GM12873 (cell line): Measurements from ENCODE around the gene GPRC6A.

Source experiments
- CTCF ChIP-seq: IDR thresholded peaks from 2 replicates; pipeline ENCODE4 v1.5.1; 2012; ENCODE audit warnings: low read depth, mild to moderate bottlenecking, moderate library complexity, low read length, control low read depth; ENCODE audit not compliant: insufficient read depth; ENCODE audit errors: missing control alignments

GPRC6A gene

GRCh38 chr6:116858060-116858459 is 29.2 kb upstream of the GPRC6A start:
- TF ChIP-seq CTCF, result no peak

GRCh38 chr6:116847227-116847626 is 18.3 kb upstream of the GPRC6A start:
- peak; percentile 15 for TF ChIP-seq CTCF

DNA sequence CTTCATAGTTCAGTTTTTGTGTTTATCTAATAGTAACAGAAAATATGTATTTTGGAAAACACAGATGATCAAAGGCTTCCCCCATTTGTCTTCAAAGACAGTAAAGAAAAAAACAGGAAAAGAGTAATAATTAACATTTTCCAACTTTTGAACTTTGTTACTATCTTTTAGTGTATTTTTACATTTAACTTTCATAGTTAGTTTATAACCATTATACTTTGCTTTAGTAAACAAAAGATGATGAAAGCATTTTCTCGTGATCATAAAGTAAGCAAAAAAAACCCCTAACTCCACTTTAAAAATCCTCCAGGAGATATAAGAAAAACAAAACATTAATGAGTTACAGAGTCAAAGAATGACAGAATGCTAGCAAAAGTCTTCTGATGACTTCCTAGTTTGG is 13.6 kb upstream of the GPRC6A start:
- no peak for TF ChIP-seq CTCF

GRCh38 chr6:116840091-116840490 is 11.2 kb upstream of the GPRC6A start:
- TF ChIP-seq CTCF, result no peak

GRCh38 chr6:116836606-116837342 is 7.9 kb upstream of the GPRC6A start:
- no peak for TF ChIP-seq CTCF

DNA sequence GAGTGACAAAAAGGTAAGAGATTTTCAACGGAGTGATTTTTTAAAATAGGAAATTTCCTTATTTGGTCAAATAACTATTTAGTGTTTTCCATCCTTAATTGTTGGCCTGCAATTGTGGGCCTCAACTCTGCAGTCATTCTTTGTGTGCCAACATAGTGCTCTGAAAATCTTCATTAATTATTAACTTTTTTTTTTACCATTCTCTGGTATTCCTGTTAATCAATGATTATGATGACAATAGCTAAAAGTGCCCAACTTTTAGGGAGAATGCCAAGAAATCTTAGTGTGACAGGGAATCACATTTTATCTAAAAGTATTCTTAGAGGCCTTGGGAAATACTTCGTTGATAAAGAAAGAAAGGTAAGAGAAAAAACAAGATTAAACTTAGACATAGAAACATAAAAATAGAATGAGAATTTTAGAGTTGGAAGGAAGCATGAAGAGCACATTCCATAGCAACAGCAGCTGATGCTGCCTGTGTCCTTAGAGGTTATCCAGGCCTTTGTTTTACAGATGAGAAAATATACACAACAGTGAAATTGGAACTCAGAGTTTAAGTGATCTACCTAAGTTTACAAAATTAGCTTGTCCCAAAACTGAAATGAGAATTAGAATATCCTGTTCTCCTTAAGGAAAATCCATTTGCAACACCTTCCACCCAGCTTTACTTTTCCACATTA is 1.2 kb downstream of the GPRC6A start:
- no peak for TF ChIP-seq CTCF

GRCh38 chr6:116812051-116812650 is 16.7 kb downstream of the GPRC6A start:
- no peak for TF ChIP-seq CTCF
